ENCODE data around the gene TMEM41A. TPM values are rescaled to one million over a fixed set of nuclear protein-coding genes. Genes with fewer than 3 reads are reported as not detected.

Gene TMEM41A
- total RNA-seq, 1 donor from 2014 or later: 21.5 TPM

- Histone ChIP-seq H3K36me3 (ENCODE audit: insufficient read depth, low read length) (peaks cover 4% of the 10 kb centered on the region), H3K4me3 (ENCODE audit: insufficient read depth, low read depth, low read length) (no peak overlapping the region), H4K20me1 (ENCODE audit: insufficient read depth, low read length) (peaks cover 4% of the 10 kb centered on the region), H3K27ac (ENCODE audit: low read depth, low read length) (no peak overlapping the region), H2AFZ (ENCODE audit: low read depth, low read length) (no peak overlapping the region), H3K9ac (ENCODE audit: low read length) (no peak overlapping the region), H3K27me3 (ENCODE audit: insufficient read depth, low read length) (no peaks in the 10 kb centered on the region), H3K4me1 (ENCODE audit: insufficient read depth, low read length) (no peaks in the 10 kb centered on the region), H3K9me3 (ENCODE audit: insufficient read depth, low read depth, low read length) (no peaks in the 10 kb centered on the region), H3K79me2 (ENCODE audit: insufficient read depth, low read length) (no peaks in the 10 kb centered on the region), H3K4me2 (ENCODE audit: low read length) (no peak overlapping the region)
- Mint-ChIP-seq H3K4me1 (ENCODE audit: low read depth, unreplicated experiment) (peaks cover 3% of the 10 kb centered on the region), H3K4me3 (ENCODE audit: unreplicated experiment) (no peak overlapping the region), H3K27me3 (ENCODE audit: low read depth, unreplicated experiment) (no peaks in the 10 kb centered on the region), H3K36me3 (ENCODE audit: low read depth, unreplicated experiment) (peaks cover 34% of the 10 kb centered on the region), H3K27ac (ENCODE audit: unreplicated experiment) (no peak overlapping the region), H3K9me3 (ENCODE audit: unreplicated experiment) (peaks cover 1% of the 10 kb centered on the region)
- no peak for TF ChIP-seq CTCF (IDR thresholded peaks at IDR 0.05; ENCODE audit: insufficient read depth, low read depth, low read length)
- no peak for TF ChIP-seq EZH2 (IDR thresholded peaks at IDR 0.05; ENCODE audit: insufficient read depth, low read length)
- FAIRE-seq: no peak
- no peak for DNase-seq (ENCODE audit: low read depth)
Measured at GRCh38 chr3:185465471-185465870, 33.4 kb downstream of the TMEM41A start.

- H4K20me1 ChIP-seq (ENCODE audit: insufficient read depth, low read length): peaks cover 4% of the 10 kb centered on the region
- peak; percentile 5 for DNase-seq (ENCODE audit: low read depth)
- no peak for FAIRE-seq
- H3K9ac ChIP-seq (ENCODE audit: low read length): no peak overlapping the region
- Mint-ChIP-seq H3K27ac (ENCODE audit: unreplicated experiment) (no peak overlapping the region), H3K9me3 (ENCODE audit: unreplicated experiment) (peaks cover 5% of the 10 kb centered on the region), H3K36me3 (ENCODE audit: low read depth, unreplicated experiment) (peaks cover 16% of the 10 kb centered on the region), H3K4me1 (ENCODE audit: low read depth, unreplicated experiment) (no peaks in the 10 kb centered on the region), H3K4me3 (ENCODE audit: unreplicated experiment) (no peak overlapping the region), H3K27me3 (ENCODE audit: low read depth, unreplicated experiment) (no peaks in the 10 kb centered on the region)
- no peaks in the 10 kb centered on the region for H3K9me3 ChIP-seq (ENCODE audit: insufficient read depth, low read depth, low read length)
- H2AFZ ChIP-seq (ENCODE audit: low read depth, low read length): no peak overlapping the region
- H3K79me2 ChIP-seq (ENCODE audit: insufficient read depth, low read length): no peaks in the 10 kb centered on the region
- peaks cover 4% of the 10 kb centered on the region for H3K36me3 ChIP-seq (ENCODE audit: insufficient read depth, low read length)
- no peaks in the 10 kb centered on the region for H3K4me1 ChIP-seq (ENCODE audit: insufficient read depth, low read length)
- no peak overlapping the region for H3K27ac ChIP-seq (ENCODE audit: low read depth, low read length)
- TF ChIP-seq CTCF (IDR thresholded peaks at IDR 0.05; ENCODE audit: insufficient read depth, low read depth, low read length) (peak; percentile 45), EZH2 (IDR thresholded peaks at IDR 0.05; ENCODE audit: insufficient read depth, low read length) (no peak)
- no peak overlapping the region for H3K4me3 ChIP-seq (ENCODE audit: insufficient read depth, low read depth, low read length)
- no peak overlapping the region for H3K4me2 ChIP-seq (ENCODE audit: low read length)
- H3K27me3 ChIP-seq (ENCODE audit: insufficient read depth, low read length): no peaks in the 10 kb centered on the region
Measured at GRCh38 chr3:185460719-185461350, 38.0 kb downstream of the TMEM41A start.

DNA sequence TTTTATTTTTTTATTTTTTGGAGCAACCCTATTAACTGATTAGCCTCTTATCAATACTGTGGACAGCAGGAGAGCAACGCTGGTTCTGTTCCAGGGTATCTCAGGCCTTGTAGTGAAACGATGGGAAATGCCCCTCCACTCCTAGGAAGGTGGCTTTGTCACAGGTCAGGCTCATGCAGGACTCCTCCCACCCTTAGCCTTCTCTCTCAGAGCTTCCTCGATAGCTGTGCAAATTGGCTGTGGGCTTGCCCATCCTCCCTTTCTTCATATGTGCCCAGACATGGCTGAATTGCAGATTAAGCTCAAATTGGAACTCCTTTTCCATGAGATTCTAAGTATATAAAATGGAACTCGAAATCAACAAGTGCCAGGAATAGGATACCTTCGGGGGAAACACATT is 38.5 kb downstream of the TMEM41A start:
- Histone ChIP-seq H3K4me1 (ENCODE audit: insufficient read depth, low read length) (no peaks in the 10 kb centered on the region), H2AFZ (ENCODE audit: low read depth, low read length) (no peak overlapping the region), H3K4me3 (ENCODE audit: insufficient read depth, low read depth, low read length) (no peak overlapping the region), H3K9ac (ENCODE audit: low read length) (no peak overlapping the region), H3K36me3 (ENCODE audit: insufficient read depth, low read length) (no peaks in the 10 kb centered on the region), H3K4me2 (ENCODE audit: low read length) (no peak overlapping the region), H3K27me3 (ENCODE audit: insufficient read depth, low read length) (no peaks in the 10 kb centered on the region), H3K79me2 (ENCODE audit: insufficient read depth, low read length) (no peaks in the 10 kb centered on the region), H3K9me3 (ENCODE audit: insufficient read depth, low read depth, low read length) (no peaks in the 10 kb centered on the region), H3K27ac (ENCODE audit: low read depth, low read length) (no peak overlapping the region), H4K20me1 (ENCODE audit: insufficient read depth, low read length) (peaks cover 4% of the 10 kb centered on the region)
- H3K4me1 Mint-ChIP-seq (ENCODE audit: low read depth, unreplicated experiment): no peaks in the 10 kb centered on the region
- FAIRE-seq (no peak), DNase-seq (ENCODE audit: low read depth) (no peak)
- H3K4me3 Mint-ChIP-seq (ENCODE audit: unreplicated experiment): no peak overlapping the region
- H3K27ac Mint-ChIP-seq (ENCODE audit: unreplicated experiment): no peak overlapping the region
- peaks cover 5% of the 10 kb centered on the region for H3K9me3 Mint-ChIP-seq (ENCODE audit: unreplicated experiment)
- TF ChIP-seq EZH2 (IDR thresholded peaks at IDR 0.05; ENCODE audit: insufficient read depth, low read length) (no peak), CTCF (IDR thresholded peaks at IDR 0.05; ENCODE audit: insufficient read depth, low read depth, low read length) (no peak)
- peaks cover 14% of the 10 kb centered on the region for H3K36me3 Mint-ChIP-seq (ENCODE audit: low read depth, unreplicated experiment)
- no peaks in the 10 kb centered on the region for H3K27me3 Mint-ChIP-seq (ENCODE audit: low read depth, unreplicated experiment)
